HG03469 (cell line): ENCODE results near the gene PPFIA3.
"Not testable (repeated sequence)": the region's sequence is repeated elsewhere in the genome, so short reads cannot be mapped to it uniquely, and the experiment has no call there.

ENCODE experiments used
- ATAC-seq: cut with Tn5 transposase; IDR thresholded peaks from one replicate; pipeline ENCODE4 v1.9.1; 2021; ENCODE audit warnings: mild to moderate bottlenecking, moderate library complexity, moderate number of reproducible peaks; ENCODE audit not compliant: unreplicated experiment

Gene PPFIA3

GRCh38 chr19:49119411-49120324 is at the start of gene PPFIA3:
PPFIA3 (plus strand) TSS chr19:49119544; CDS start chr19:49127874, 8,330 bp downstream.
- ATAC-seq = no peak

- ATAC-seq = no peak
These were observed 48.9 kb upstream of the PPFIA3 start for GRCh38 chr19:49070416-49070815.

- no peak for ATAC-seq
These were observed 47.3 kb upstream of the PPFIA3 start for GRCh38 chr19:49071860-49072547.

- ATAC-seq = no peak
These were observed 45.6 kb upstream of the PPFIA3 start for GRCh38 chr19:49073514-49074378.

- not testable (repeated sequence) for ATAC-seq
These were observed 44.5 kb upstream of the PPFIA3 start for GRCh38 chr19:49074869-49075268.

GRCh38 chr19:49080392-49080791 is 39.0 kb upstream of the PPFIA3 start:
- ATAC-seq = no peak

- no peak for ATAC-seq
These were observed 38.1 kb upstream of the PPFIA3 start for GRCh38 chr19:49081273-49081672.

- ATAC-seq = no peak
These were observed 34.9 kb upstream of the PPFIA3 start for GRCh38 chr19:49084206-49085019.

GRCh38 chr19:49085020-49085867 is 34.1 kb upstream of the PPFIA3 start, which contains the start of gene SNRNP70:
SNRNP70 (plus strand) TSS chr19:49085451; CDS start chr19:49086415, 964 bp downstream.
- peak; percentile 74 for ATAC-seq

GRCh38 chr19:49085868-49086232 is 33.5 kb upstream of the PPFIA3 start:
- ATAC-seq = no peak

- ATAC-seq = no peak
These were observed 33.0 kb upstream of the PPFIA3 start for GRCh38 chr19:49086296-49086695.

GRCh38 chr19:49091391-49092038 is 27.8 kb upstream of the PPFIA3 start:
- no peak for ATAC-seq

GRCh38 chr19:49092686-49093085 is 26.7 kb upstream of the PPFIA3 start:
- no peak for ATAC-seq

- no peak for ATAC-seq
These were observed 24.6 kb upstream of the PPFIA3 start for GRCh38 chr19:49094505-49095482.

GRCh38 chr19:49097453-49098288 is 21.7 kb upstream of the PPFIA3 start:
- ATAC-seq = no peak

GRCh38 chr19:49098795-49099194 is 20.5 kb upstream of the PPFIA3 start:
- ATAC-seq = no peak

GRCh38 chr19:49101160-49101559 is 18.2 kb upstream of the PPFIA3 start:
- ATAC-seq = no peak
